Activated B cell treated with CpG ODN at 0.5 μM for 24 hours (primary cell): Measurements from ENCODE around the gene CCL4L2. TPM values are rescaled to one million over a fixed set of nuclear protein-coding genes. Genes with fewer than 3 reads are reported as not detected.
"Not testable (repeated sequence)": the region's sequence is repeated elsewhere in the genome, so short reads cannot be mapped to it uniquely, and the experiment has no call there.

Source experiments
- ATAC-seq: fragments of 200-7000 bp; cut with Tn5 transposase; one replicate; pipeline ENCODE4 v1.10.0; 2021; ENCODE audit warnings: low read depth, mild to moderate bottlenecking, moderate library complexity
- CTCF ChIA-PET: fragments of 350-600 bp; sonication (Branson Sonifier 250); formaldehyde crosslinking; loops from one replicate; lab custom pipeline; 2021; ENCODE audit warnings: antibody characterized with exemption; lab: Charles Lee
- POLR2A ChIA-PET: fragments of 350-600 bp; sonication (Branson Sonifier 250); formaldehyde crosslinking; loops from one replicate; lab custom pipeline; 2021; ENCODE audit warnings: antibody characterized with exemption; lab: Charles Lee
- DNase-seq: peaks from one replicate; pipeline ENCODE4 v3.0.0; 2022
- H3K27ac Mint-ChIP-seq: one replicate; pipeline ENCODE4 v1.8.0; 2020; ENCODE audit warnings: mixed read lengths
- H3K27me3 Mint-ChIP-seq: one replicate; pipeline ENCODE4 v1.8.0; 2021; ENCODE audit warnings: mixed read lengths
- H3K36me3 Mint-ChIP-seq: one replicate; pipeline ENCODE4 v1.8.0; 2021; ENCODE audit warnings: low read depth, mixed read lengths
- H3K4me1 Mint-ChIP-seq: one replicate; pipeline ENCODE4 v1.8.0; 2021; ENCODE audit warnings: mixed read lengths
- H3K4me3 Mint-ChIP-seq: one replicate; pipeline ENCODE4 v1.8.0; 2020; ENCODE audit warnings: mild to moderate bottlenecking, mixed read lengths
- H3K9me3 Mint-ChIP-seq: one replicate; pipeline ENCODE4 v1.8.0; 2020; ENCODE audit warnings: mixed read lengths
- intact Hi-C: fragments of 100-400 bp; cut with micrococcal nuclease; formaldehyde crosslinking; loops from one replicate; pipeline ENCODE4 v1.15.1; 2024
- total RNA-seq: library from RNA; stranded (reverse); gene quantifications from 2 replicates; pipeline ENCODE4 v1.2.3, GENCODE V29; 2022

The CCL4L2 gene
- total RNA-seq, 1 donor from 2014 or later, result 16.3 TPM

DNA sequence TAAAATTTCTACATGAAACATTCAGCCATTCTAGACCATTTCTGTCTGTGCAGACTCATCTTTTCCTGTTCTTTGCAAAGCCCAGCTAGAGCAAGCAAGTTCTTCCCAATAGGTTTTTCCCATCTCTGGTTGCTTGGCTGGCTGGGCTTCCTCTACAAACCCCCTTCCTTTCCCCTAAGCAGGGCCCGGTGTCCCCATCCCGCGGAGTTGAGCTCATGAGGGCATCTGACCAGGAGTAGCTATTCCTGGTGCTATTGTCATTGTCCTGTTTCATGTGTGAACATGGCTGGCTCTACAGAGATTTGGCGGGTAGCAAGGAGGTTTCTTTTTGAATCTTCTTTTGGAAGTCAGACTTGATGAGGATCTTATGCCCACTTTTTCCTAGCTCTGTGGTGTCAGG lies 31.2 kb downstream of the CCL4L2 start:
- POLR2A ChIA-PET, DNase-seq, H3K9me3 Mint-ChIP-seq, H3K36me3 Mint-ChIP-seq, intact Hi-C loops, H3K4me1 Mint-ChIP-seq, H3K27ac Mint-ChIP-seq, CTCF ChIA-PET, H3K27me3 Mint-ChIP-seq, ATAC-seq, H3K4me3 Mint-ChIP-seq: not testable (repeated sequence)

Other genes with a start within 250 kb of the CCL4L2 start
- gene CCL16, start 229.6 kb upstream of the CCL4L2 start, total RNA-seq, result not detected in 2 replicates
- gene CCL14, start 224.3 kb upstream of the CCL4L2 start, total RNA-seq, result not detected in 2 replicates
- not detected in 2 replicates for gene CCL15, start 209.5 kb upstream of the CCL4L2 start, total RNA-seq
- not detected in 2 replicates for gene CCL23, start 193.1 kb upstream of the CCL4L2 start, total RNA-seq
- not detected in 2 replicates for gene CCL18, start 146.8 kb upstream of the CCL4L2 start, total RNA-seq
- gene CCL3, start 120.9 kb upstream of the CCL4L2 start, total RNA-seq, result 74.4 and 74.5 TPM in 2 replicates
- gene CCL4, start 107.2 kb upstream of the CCL4L2 start, total RNA-seq, result 68.8 and 82.1 TPM in 2 replicates
- gene TBC1D3B, start 34.4 kb upstream of the CCL4L2 start, total RNA-seq, result 8.3 and 12.8 TPM in 2 replicates
- 7.3 and 9.5 TPM in 2 replicates for gene CCL3L1, start 14.3 kb upstream of the CCL4L2 start, total RNA-seq
- 1.5 and 4.4 TPM in 2 replicates for gene TBC1D3I, start 53.5 kb downstream of the CCL4L2 start, total RNA-seq
- not detected in 2 replicates for gene TBC1D3G, start 112.8 kb downstream of the CCL4L2 start, total RNA-seq
- gene TBC1D3H, start 177.4 kb downstream of the CCL4L2 start, total RNA-seq, result not detected in 2 replicates